HG02763 (cell line): ENCODE data around the gene SCLY.

Experiments
- ATAC-seq: cut with Tn5 transposase; IDR thresholded peaks from one replicate; pipeline ENCODE4 v1.9.1; 2021; ENCODE audit warnings: mild to moderate bottlenecking, moderate library complexity; ENCODE audit not compliant: unreplicated experiment

SCLY gene

GRCh38 chr2:238096311-238097011 lies 35.7 kb downstream of the SCLY start:
- ATAC-seq, result no peak

- ATAC-seq, result no peak
Observed at GRCh38 chr2:238097201-238097987, 36.6 kb downstream of the SCLY start.

GRCh38 chr2:238097988-238098871 lies 37.4 kb downstream of the SCLY start:
- ATAC-seq, result no peak

GRCh38 chr2:238098901-238099713 lies 38.3 kb downstream of the SCLY start:
- ATAC-seq, result no peak

- ATAC-seq, result no peak
Observed at GRCh38 chr2:238099714-238100048, 38.9 kb downstream of the SCLY start.

GRCh38 chr2:238100049-238100820 lies 39.4 kb downstream of the SCLY start, which contains the start of gene ESPNL:
Gene ESPNL, plus strand, starts transcription at chr2:238100340. Its CDS starts 80 bp downstream, at chr2:238100420.
- ATAC-seq, result no peak

GRCh38 chr2:238100821-238101771 lies 40.3 kb downstream of the SCLY start:
- no peak for ATAC-seq

GRCh38 chr2:238101891-238102841 lies 41.4 kb downstream of the SCLY start:
- no peak for ATAC-seq

- no peak for ATAC-seq
Observed at GRCh38 chr2:238102865-238103264, 42.1 kb downstream of the SCLY start.

GRCh38 chr2:238103465-238104225 lies 42.8 kb downstream of the SCLY start:
- ATAC-seq, result no peak

- no peak for ATAC-seq
Observed at GRCh38 chr2:238104226-238104690, 43.5 kb downstream of the SCLY start.

GRCh38 chr2:238104691-238105371 lies 44.0 kb downstream of the SCLY start:
- ATAC-seq, result no peak

GRCh38 chr2:238105506-238106338 lies 44.9 kb downstream of the SCLY start:
- no peak for ATAC-seq

GRCh38 chr2:238106339-238106697 lies 45.5 kb downstream of the SCLY start:
- no peak for ATAC-seq
